CD1c-positive myeloid dendritic cell (primary cell): ENCODE data around the gene DDTL.

Experiments
- DNase-seq: peaks from one replicate; pipeline ENCODE4 v3.0.0-alpha.2; 2016; ENCODE audit errors: extremely low spot score

The DDTL gene

DNA sequence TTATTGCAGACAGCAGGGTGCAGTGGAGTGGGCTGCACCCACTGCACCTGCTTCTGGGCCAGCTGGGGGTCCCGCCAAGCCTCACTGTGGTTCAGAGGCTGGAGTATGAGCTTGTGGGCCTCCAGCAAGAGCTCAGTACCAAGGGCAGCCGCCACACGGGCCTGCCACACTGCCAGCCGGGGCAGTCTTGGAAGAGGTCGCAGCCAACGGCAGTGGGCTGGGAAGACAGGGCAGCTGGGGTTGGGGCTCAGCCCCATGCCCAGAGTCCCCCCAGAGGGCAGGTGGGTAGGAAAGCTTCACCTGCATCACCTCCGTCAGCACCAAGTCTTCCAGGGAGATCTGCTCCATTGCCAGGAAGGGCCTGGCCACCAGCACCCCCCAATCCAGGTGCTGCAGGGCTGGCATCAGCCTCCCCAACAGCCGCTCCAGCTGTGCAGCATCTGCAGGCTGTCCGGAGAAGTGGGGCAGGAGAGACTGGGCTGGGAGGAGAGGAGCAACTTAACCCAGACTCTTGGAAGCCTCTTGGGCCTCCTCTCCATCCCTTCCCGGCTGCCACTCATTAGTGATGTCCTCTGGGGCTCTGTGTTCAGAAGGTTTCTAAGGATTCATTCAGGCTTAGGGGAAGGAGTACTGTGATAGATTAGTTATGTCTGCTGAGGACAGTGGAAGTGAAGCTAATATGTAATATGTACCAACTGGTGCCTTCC is 39.7 kb downstream of the DDTL start:
- DNase-seq: no peak

DNA sequence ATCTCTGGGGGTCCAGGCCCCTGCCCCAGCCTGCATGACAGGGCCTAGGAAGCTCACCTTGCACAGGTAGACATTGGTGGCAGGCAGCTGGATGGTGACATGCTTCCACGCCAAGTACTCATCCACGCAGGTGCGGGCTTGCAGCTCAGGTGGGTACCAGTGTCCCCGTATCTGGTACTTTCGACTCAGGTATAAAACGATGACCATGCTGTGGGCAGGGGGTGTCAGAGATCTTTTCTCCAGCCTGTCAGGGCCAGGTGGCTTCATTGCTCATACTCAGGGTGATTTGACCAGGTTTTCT is 40.2 kb downstream of the DDTL start:
- DNase-seq: no peak

DNA sequence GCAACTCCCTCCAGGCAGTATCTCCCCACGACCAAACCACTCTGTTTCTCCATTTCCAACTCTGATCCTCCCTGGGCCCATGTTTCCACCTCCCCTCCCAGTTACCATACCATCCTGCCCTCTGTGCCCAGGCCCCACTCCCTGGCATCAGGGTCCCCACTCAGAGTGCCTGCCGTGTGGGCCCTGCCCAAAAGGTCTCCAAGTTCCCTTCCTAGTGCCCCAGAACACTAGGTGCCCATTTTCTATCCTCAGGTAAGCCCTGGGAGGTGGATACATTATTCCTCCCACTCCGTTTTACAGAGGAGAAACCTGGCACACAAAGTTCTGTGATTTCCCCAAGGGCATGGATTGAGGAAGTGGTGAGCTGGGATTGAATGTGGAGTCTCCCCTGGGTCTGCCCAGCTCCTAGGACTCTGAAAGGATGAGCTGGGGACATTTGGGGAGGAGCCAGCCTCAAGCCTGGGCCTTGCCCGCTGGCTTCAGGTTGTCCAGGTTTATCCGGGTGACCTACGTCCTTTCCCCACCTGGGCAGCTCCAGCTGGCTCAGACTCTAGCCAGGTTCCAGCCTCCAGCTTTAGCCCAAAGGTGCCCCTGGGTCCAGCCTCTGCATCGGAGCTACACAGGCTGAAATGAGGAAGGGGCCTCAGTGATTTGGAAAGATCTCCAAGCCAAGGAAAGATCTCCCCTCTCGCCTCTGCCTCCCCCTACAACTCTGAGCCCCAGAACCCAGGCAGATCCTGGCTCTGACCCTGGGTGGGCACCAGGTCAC is 40.7 kb downstream of the DDTL start:
- no peak for DNase-seq

DNA sequence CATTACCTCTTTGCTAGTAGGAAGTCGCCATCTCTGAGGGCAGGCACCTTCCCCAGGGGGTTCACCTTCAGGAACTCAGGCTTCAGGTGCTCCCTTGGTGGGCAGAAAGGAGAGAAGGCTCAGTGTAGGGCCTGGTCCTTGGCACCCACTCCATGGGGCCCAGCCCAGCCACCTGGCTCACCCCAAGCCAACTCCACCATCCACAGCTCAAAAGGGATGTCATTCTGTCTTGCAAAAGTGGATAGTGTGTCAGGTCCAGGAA is 41.3 kb downstream of the DDTL start:
- no peak for DNase-seq

DNA sequence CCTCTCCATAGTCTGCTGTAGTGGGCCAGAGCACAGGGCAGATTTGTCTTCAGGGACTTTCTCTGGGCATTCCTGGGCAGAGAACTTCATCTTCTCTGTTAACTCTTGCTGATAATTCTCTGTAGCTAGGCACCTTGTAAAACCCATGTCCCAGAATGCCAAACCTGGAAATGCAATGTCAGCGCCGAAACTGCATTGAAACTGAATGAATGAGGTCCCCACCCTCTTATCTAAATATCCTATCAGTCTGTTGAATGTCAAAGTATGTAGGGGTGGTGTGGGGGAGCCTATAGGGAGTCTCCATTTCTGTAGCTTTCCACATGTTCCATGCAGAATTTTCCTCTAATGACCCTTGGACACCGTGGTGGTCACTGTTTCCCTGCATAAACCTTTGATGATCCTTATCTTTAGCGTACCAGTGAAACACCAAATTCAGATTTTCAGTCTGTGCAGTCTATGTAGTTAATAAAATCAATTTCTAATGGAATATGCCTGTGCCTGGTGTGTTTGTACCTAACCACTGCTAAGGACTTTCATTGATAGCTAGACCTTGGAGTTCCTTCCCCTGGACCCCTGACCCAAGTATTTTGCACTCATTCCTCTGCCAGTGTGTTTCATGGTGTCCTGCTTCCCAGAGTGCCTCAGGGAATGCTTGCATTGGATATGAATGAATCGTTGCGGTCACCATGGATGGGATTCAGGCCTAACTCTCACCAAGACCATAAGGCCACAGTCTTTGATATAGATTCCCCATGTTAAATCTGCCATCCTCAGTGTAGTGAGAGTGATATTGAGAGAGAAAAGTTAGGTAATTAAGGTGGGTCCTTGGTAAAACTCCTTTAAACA is 41.9 kb downstream of the DDTL start:
- DNase-seq: no peak

DNA sequence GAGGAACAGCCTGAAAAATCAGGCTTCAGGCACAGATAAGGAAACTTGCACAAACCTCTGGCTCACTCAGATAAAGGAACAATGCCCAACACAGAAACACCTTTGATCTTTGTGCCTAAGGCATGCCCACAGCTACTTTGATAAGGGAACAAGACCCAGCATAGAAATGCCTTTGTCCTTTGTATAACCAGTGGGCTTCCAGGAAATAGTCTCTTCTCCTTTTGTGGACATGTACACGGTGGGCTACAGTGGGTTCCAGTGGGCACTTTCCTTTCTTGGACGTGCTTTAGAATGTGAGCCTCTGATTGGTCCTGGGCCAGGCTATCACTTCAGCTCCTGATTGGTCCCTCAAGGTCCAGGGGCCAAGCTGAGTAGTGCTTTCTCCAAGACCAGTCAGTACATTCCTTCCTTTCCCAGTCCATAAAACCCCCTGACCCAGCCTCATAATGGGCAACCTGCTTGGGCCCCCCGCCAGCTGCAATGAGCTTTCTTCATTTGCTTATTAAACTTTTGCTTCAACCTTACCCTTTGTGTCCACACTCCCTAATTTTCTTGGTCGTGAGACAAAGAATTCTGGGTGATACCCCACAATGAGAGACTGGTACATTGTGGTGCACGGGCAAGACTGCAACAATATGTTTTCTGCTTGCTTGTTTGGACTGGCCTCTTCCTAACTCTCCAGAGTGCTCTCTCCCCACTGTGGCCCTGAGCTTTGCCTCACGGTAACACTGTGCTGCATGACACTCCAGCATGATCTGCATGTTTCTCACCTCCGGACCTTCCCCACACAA is 42.7 kb downstream of the DDTL start:
- no peak for DNase-seq

DNA sequence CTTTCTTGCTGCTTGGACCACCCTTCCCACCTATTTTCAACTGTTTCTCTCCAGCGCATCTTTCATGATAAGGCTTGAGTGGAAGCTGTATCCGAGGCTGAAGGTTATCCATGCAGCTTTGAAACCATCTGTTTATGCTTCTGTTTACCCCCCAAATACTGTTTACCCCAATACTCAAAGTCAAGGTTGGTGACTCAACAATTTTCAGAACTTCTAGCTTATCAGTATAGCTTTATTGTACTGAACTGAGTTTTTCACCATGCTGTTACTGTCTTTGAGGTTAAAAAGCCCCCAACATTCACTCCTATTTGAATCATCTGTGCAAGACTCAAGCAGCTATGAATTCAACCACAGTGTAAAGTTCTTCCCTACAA is 43.3 kb downstream of the DDTL start:
- no peak for DNase-seq

DNA sequence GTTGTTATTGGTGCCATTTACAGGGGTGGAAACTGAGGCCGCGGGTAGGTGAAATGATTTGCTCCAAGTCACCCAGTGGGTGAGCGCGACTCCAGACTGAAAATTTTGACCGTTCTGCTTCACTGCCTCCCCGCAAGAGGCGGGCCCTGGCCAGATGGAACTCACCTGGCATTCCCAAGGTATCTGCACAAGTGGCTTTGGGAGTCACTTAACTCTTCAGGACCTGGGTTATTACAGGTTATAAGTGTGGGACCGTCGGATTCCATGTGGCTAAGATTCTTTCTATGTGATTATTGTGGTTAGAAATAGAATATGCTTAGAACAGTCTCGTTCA is 45.0 kb downstream of the DDTL start:
- no peak for DNase-seq

DNA sequence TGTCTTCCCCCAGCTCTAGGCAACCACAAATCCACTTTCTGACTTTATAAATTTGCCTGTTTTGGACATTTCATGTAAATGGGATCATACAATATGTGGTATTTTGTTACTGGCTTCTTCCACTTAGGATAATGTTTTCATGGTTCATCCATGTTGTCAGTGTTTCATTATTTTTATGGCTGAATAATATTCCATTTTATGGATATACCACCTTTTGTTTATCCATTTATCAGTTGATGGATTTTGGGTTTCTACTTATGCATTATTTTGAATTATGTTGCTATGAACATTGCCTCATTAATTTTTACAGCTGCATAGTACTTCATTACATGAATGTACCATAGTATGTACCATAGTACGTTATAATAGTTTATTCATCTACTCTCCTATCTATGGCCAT is 49.5 kb downstream of the DDTL start:
- no peak for DNase-seq

DNA sequence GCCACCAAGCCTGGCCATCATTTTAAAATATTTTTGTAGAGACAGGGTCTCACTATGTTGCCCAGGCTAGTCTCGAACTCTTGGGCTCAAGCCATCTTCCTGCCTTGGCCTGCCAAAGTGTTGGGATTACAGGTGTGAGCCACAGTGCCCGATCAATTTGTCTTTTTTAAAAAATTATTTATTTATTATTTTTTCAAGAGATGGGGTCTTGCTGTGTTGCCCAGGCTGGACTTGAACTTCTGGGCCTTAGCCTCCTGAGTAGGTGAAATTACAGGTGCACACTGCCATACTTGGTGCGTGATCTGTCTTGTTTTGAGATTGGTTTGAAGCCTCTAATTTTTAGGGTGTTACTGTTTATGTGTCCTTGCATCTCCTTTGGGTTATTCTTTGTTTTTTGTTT is 54.6 kb downstream of the DDTL start:
- no peak for DNase-seq
